GM18505 (cell line): ENCODE data around the gene PIK3IP1.
"Not testable (repeated sequence)": the region's sequence is repeated elsewhere in the genome, so short reads cannot be mapped to it uniquely, and the experiment has no call there.

Source experiments
- ATAC-seq: cut with Tn5 transposase; IDR thresholded peaks from one replicate; pipeline ENCODE4 v1.9.1; 2021; ENCODE audit not compliant: unreplicated experiment
- POLR2A ChIP-seq: IDR thresholded peaks from 4 replicates; pipeline ENCODE4 v1.6.1; 2011; ENCODE audit warnings: borderline replicate concordance; ENCODE audit not compliant: insufficient read depth, insufficient read length; ENCODE audit errors: extremely low read depth

Gene PIK3IP1

GRCh38 chr22:31326877-31327276 is 34.6 kb upstream of the PIK3IP1 start:
- no peak for TF ChIP-seq POLR2A
- ATAC-seq: no peak

- no peak for TF ChIP-seq POLR2A
- no peak for ATAC-seq
Measured at GRCh38 chr22:31323578-31324550, 31.6 kb upstream of the PIK3IP1 start.

- no peak for ATAC-seq
- TF ChIP-seq POLR2A: no peak
Measured at GRCh38 chr22:31321421-31321820, 29.1 kb upstream of the PIK3IP1 start.

- not testable (repeated sequence) for ATAC-seq
Measured at GRCh38 chr22:31314220-31314619, 21.9 kb upstream of the PIK3IP1 start.

- no peak for TF ChIP-seq POLR2A
- no peak for ATAC-seq
Measured at GRCh38 chr22:31313366-31314147, 21.3 kb upstream of the PIK3IP1 start.

- no peak for ATAC-seq
- no peak for TF ChIP-seq POLR2A
Measured at GRCh38 chr22:31308181-31308580, 15.9 kb upstream of the PIK3IP1 start.

- TF ChIP-seq POLR2A: no peak
- ATAC-seq: no peak
Measured at GRCh38 chr22:31305194-31305593, 12.9 kb upstream of the PIK3IP1 start.

- no peak for ATAC-seq
- no peak for TF ChIP-seq POLR2A
Measured at GRCh38 chr22:31302537-31302936, 10.2 kb upstream of the PIK3IP1 start.

GRCh38 chr22:31302006-31302405 is 9.7 kb upstream of the PIK3IP1 start:
- no peak for TF ChIP-seq POLR2A
- no peak for ATAC-seq

GRCh38 chr22:31300896-31301295 is 8.6 kb upstream of the PIK3IP1 start:
- no peak for TF ChIP-seq POLR2A

GRCh38 chr22:31295831-31296657 is 3.8 kb upstream of the PIK3IP1 start:
- no peak for TF ChIP-seq POLR2A
- no peak for ATAC-seq

More at GRCh38 chr22:31300896-31301295, 8.6 kb upstream of the PIK3IP1 start:
- ATAC-seq: no peak

GRCh38 chr22:31295360-31295759 is 3.1 kb upstream of the PIK3IP1 start:
- ATAC-seq: no peak
- TF ChIP-seq POLR2A: no peak
